AG10803 (cell line): ENCODE measurements around the gene CELSR1.
"Not testable (repeated sequence)": the region's sequence is repeated elsewhere in the genome, so short reads cannot be mapped to it uniquely, and the experiment has no call there.

Experiments
- DNase-seq: peaks from one replicate; pipeline ENCODE4 v3.0.0; 2010; ENCODE audit warnings: low read depth
- H3K4me3 ChIP-seq: 2 replicates; pipeline ENCODE4 v1.5.1; 2011; ENCODE audit warnings: mild to moderate bottlenecking, low read length, control low read depth
- TF ChIP-seq, protein P1 (sequence below): conservative IDR thresholded peaks from 2 replicates; pipeline ENCODE4 v1.5.1; 2011; ENCODE audit warnings: mild to moderate bottlenecking, low read length, control low read depth, inconsistent platforms

CELSR1 gene

DNA sequence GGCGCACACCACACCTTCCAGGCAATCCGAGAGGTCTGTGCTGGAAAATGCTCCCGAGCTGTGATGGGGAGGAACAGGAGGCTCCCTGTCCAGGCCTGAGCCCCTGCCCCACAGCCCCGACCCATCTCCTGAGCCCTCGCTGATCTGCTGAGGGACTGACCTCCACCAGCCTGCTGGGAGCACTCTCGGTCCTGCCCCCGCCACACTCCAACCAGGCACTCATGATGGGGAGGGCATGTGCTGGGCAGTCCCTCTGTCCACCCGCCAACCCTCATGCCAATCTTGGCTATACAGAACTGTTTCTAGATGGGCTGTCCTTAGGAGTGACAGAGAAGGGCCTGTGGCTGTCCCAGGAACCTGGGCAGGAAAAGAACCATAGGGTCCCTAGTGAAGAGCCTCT lies 131.1 kb downstream of the CELSR1 start:
- TF ChIP-seq, protein P1, sequence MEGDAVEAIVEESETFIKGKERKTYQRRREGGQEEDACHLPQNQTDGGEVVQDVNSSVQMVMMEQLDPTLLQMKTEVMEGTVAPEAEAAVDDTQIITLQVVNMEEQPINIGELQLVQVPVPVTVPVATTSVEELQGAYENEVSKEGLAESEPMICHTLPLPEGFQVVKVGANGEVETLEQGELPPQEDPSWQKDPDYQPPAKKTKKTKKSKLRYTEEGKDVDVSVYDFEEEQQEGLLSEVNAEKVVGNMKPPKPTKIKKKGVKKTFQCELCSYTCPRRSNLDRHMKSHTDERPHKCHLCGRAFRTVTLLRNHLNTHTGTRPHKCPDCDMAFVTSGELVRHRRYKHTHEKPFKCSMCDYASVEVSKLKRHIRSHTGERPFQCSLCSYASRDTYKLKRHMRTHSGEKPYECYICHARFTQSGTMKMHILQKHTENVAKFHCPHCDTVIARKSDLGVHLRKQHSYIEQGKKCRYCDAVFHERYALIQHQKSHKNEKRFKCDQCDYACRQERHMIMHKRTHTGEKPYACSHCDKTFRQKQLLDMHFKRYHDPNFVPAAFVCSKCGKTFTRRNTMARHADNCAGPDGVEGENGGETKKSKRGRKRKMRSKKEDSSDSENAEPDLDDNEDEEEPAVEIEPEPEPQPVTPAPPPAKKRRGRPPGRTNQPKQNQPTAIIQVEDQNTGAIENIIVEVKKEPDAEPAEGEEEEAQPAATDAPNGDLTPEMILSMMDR, result no peak
- DNase-seq, result no peak
- H3K4me3 ChIP-seq, result no peak overlapping the region

DNA sequence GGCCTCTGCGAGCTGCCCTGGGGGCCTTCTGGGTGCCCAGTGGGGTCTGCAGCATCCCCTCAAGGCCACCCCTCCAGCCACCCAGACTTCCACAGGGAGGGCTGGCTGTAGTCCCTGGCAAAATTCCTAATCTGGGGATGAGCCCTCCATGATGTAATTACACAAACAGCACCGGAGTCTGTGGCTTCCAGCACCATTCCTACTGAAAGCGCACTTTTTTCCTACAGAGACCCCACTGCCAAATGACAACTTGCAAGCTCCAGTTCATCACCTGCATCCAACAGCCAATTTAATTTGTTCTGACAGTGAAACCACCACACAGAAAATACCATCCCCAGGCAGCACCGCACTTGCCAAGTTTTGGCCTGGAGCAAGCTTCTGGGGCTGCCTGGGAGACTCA lies 131.5 kb downstream of the CELSR1 start:
- H3K4me3 ChIP-seq, result no peak overlapping the region
- DNase-seq, result no peak
- TF ChIP-seq, protein P1, result no peak

DNA sequence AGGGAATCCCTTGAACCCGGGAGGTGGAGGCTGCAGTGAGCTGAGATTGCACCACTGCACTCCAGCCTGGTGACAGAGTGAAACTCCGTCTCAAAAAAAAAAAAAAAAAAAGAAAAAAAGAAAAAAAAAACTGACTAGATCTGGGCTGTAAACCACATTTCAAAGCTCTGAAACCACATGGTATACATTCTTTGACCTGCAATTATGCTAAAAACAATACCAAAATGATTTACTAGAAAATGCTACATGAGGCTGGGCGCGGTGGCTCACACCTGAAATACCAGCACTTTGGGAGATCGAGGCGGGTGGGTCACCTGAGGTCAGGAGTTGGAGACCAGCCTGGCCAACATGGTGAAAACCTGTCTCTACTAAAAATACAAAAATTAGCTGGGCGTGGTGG lies 133.5 kb downstream of the CELSR1 start:
- DNase-seq, result not testable (repeated sequence)

DNA sequence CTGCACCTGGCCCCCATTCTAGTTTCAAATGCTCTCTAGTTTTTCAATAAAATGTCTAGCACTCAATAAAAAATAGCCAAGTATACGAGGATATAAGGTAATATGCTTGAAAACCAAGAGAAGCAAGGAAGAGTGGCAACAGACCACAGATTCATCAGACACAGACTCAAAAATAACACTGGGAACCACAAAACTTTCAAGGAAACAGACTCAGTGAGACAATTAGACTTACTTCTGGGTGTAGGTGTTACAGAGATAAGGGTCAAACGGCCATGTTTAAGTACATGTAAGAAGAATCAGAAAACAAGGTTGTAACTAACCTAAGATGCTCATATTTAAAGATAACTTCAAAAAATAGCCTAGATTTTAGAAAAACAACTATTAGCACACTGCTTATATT lies 134.9 kb downstream of the CELSR1 start:
- no peak for DNase-seq
- TF ChIP-seq, protein P1, result no peak
- no peak overlapping the region for H3K4me3 ChIP-seq

More for the DNA sequence above, 133.5 kb downstream of the CELSR1 start:
- H3K4me3 ChIP-seq, result not testable (repeated sequence)

DNA sequence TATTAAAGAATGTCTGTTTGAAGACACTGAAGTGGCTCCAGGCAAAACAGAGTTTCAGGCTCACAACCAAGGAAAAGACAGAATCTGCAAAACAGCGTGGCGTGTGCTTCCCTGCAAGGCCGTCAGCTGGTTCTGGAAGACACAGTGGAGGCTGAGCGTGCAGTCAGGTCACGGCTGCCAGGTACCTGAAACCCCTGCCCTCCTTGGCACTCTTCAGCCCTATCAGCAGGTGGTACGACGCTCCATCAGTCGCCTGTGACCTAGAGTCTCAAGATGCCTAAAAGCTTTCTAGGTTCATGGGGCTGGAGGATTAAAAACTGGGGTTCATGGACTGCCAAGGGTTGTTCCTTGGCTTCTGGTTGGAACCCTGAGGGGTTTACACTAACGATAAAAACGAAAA lies 136.1 kb downstream of the CELSR1 start:
- H3K4me3 ChIP-seq, result no peak overlapping the region
- DNase-seq, result no peak
- TF ChIP-seq, protein P1, result no peak

DNA sequence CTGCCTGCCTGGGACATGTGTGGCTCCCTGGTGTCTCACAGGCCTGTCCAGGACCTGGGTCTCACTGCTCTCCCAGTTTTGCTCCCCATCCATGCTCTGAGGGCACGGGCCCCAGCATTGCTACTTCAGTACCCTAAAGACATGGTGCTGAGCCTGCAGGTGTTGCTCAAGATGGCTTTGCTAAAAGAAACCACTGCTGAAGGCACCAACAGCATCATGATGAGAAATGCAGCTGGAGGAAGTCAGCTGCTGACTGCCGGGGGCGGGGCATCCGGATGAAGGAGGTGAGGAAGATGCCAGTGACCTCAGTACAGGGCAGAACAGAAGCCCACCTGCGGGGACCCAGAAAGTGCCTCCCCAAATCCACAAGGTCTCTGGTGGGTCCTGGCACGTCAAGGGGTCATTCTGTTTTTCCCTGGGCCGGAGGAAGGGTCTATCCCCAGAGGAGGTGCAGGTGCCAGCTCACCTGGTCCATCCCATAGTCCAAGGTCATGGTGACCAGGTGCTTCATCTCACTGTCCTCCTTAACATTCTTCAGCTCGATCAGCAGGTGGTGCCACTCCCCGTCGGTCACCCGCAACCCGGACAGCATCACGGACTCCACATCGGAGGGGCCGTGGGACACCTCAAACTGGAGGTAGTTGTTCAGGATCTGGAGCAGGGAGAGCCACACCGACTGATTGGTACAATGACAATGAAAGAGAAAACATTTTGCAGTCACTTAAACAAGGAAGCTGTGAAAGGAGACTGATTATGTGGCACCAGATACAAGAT lies 138.0 kb downstream of the CELSR1 start:
- no peak overlapping the region for H3K4me3 ChIP-seq
- DNase-seq, result no peak
- TF ChIP-seq, protein P1, result no peak

DNA sequence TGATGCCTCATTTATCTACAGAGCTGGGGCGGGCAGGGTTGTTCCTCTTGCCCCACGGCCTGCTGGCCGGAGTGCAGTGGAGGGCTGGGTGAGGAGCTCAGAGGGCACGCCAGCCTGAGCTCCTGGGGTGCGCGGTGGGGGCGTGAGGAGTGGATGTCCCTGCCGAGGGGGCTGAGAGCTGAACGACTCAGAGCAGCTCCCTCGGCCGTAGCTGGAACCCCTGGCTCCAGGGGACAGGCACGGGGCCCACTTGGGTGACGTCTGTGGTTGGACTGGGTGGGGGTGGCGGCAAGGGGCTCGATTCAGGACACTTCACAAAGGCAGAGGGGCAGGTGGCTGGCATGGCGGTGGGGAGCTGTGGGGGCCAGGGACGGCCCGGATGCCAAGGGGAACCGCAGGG lies 139.5 kb downstream of the CELSR1 start:
- TF ChIP-seq, protein P1, result no peak
- DNase-seq, result no peak
- no peak overlapping the region for H3K4me3 ChIP-seq
